H1 (cell line): Measurements from ENCODE around the gene FOXQ1. TPM values are rescaled to one million over a fixed set of nuclear protein-coding genes. Genes with fewer than 3 reads are reported as not detected.

Experiments
- EP300 ChIP-seq, 2 experiments: IDR thresholded peaks; 1 replicate in 1 of 2; 2 replicates in 1 of 2; pipeline ENCODE4 v1.6.1; 2011 to 2012; ENCODE audit warnings: low read depth in 2 of 2, low read length in 2 of 2, mild to moderate bottlenecking in 2 of 2, borderline replicate concordance in 1 of 2, inconsistent platforms in 1 of 2, moderate library complexity in 1 of 2
- KDM5A ChIP-seq: fragments of 200-600 bp; IDR thresholded peaks from 2 replicates; pipeline ENCODE4 v1.7.1; 2012; ENCODE audit warnings: mild to moderate bottlenecking, low read length, inconsistent platforms, mixed read lengths
- SRF ChIP-seq: IDR thresholded peaks from 2 replicates; pipeline ENCODE4 v1.6.1; 2011; ENCODE audit warnings: mild to moderate bottlenecking, low read depth, low read length, moderate library complexity
- TAF1 ChIP-seq: IDR thresholded peaks from 2 replicates; pipeline ENCODE4 v1.6.1; 2011; ENCODE audit warnings: mild to moderate bottlenecking, low read depth, low read length
- polyA plus RNA-seq, 7 experiments: library from polyadenylated mRNA; depleted of rRNA in 3 of 7; stranded (reverse) in 5 of 7; unstranded in 2 of 7; fragments of >200 nt in 5 of 7; fragments of 200-250 nt in 2 of 7; gene quantifications; 1 replicate in 5 of 7; 2 replicates in 1 of 7; 4 replicates in 1 of 7; pipeline versions ENCODE4 v1.2.1 to v1.2.3, GENCODE V29; 2011 to 2013; ENCODE audit warnings: missing spikeins in 2 of 7, mixed read lengths in 2 of 7
- total RNA-seq: library from RNA; stranded (reverse); fragmentation: NEBNext Ultra II Directional; extraction: Animal tissue kit (Norgen Biotek cat#: 25700); gene quantifications from 2 replicates; pipeline ENCODE4 v1.2.1, GENCODE V29; 2021
- TF ChIP-seq, protein P1 (sequence below): IDR thresholded peaks from 2 replicates; pipeline ENCODE4 v1.6.1; 2012; ENCODE audit warnings: low read length, inconsistent platforms

Gene FOXQ1
- total and polyA plus RNA-seq, 2 of the 8 experiments (the other 6 are each of a cell fraction or from before 2014, with no cell fraction given), result 0.03 TPM; not detected in 1

DNA sequence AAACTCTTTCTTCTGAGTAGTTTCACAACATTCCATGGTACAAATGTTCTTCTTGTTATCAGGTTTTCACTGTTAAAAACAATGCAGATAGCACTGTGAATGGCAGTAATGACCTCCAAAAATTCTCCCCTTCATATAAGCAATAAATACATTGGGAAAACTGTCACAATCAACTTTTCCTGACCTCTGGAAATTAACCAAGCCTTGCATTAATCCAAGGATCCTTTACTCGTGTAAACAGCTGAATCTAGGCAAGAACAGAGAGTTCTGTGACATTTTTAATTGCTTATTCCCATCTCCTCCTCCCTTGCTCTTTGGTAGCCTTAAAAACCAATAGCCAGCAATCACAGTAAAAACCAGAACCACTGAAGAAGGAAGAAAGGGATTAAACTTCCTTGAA is 37.8 kb downstream of the FOXQ1 start (continued):
- no peak for TF ChIP-seq SRF
- no peak for TF ChIP-seq TAF1
- TF ChIP-seq KDM5A, result no peak
- TF ChIP-seq, protein P1, sequence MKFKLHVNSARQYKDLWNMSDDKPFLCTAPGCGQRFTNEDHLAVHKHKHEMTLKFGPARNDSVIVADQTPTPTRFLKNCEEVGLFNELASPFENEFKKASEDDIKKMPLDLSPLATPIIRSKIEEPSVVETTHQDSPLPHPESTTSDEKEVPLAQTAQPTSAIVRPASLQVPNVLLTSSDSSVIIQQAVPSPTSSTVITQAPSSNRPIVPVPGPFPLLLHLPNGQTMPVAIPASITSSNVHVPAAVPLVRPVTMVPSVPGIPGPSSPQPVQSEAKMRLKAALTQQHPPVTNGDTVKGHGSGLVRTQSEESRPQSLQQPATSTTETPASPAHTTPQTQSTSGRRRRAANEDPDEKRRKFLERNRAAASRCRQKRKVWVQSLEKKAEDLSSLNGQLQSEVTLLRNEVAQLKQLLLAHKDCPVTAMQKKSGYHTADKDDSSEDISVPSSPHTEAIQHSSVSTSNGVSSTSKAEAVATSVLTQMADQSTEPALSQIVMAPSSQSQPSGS, result no peak
- TF ChIP-seq EP300 (IDR thresholded peaks at IDR 0.05; ENCODE audit: borderline replicate concordance in 1 of 2, low read depth in 2 of 2, low read length in 2 of 2), result no peak
